H9 (cell line): ENCODE data around the gene ADAMTS2. TPM values are rescaled to one million over a fixed set of nuclear protein-coding genes. Genes with fewer than 3 reads are reported as not detected.

Experiments used
- DNase-seq: peaks from one replicate; pipeline ENCODE4 v3.0.0-alpha.2; 2017
- H2AFZ ChIP-seq: one replicate; pipeline ENCODE4 v1.6.1; 2013; ENCODE audit warnings: mild to moderate bottlenecking, low read length, control low read depth, moderate library complexity
- H2AK5ac ChIP-seq: 2 replicates; pipeline ENCODE4 v1.6.1; 2013; ENCODE audit warnings: low read length, control low read depth, mixed read lengths; ENCODE audit not compliant: insufficient read length
- H2BK120ac ChIP-seq: one replicate; pipeline ENCODE4 v1.6.1; 2013; ENCODE audit warnings: low read depth, mild to moderate bottlenecking, low read length, control low read depth, inconsistent platforms; ENCODE audit not compliant: poor library complexity, severe bottlenecking
- H2BK12ac ChIP-seq: 2 replicates; pipeline ENCODE4 v1.6.1; 2013; ENCODE audit warnings: low read length, control low read depth, mixed read lengths, low read depth; ENCODE audit not compliant: insufficient read length
- H2BK15ac ChIP-seq: 2 replicates; pipeline ENCODE4 v1.6.1; 2013; ENCODE audit warnings: low read depth, low read length, control low read depth
- H2BK20ac ChIP-seq: one replicate; pipeline ENCODE4 v1.6.1; 2013; ENCODE audit warnings: low read depth, mild to moderate bottlenecking, low read length, control low read depth, inconsistent platforms; ENCODE audit not compliant: poor library complexity, severe bottlenecking
- H2BK5ac ChIP-seq: 2 replicates; pipeline ENCODE4 v1.6.1; 2013; ENCODE audit warnings: low read length, control low read depth, mixed read lengths; ENCODE audit not compliant: insufficient read length
- H3K14ac ChIP-seq: 2 replicates; pipeline ENCODE4 v1.6.1; 2013; ENCODE audit warnings: low read length, control low read depth; ENCODE audit not compliant: insufficient read depth
- H3K18ac ChIP-seq: 2 replicates; pipeline ENCODE4 v1.6.1; 2013; ENCODE audit warnings: low read depth, mild to moderate bottlenecking, mixed read lengths, low read length, control low read depth; ENCODE audit not compliant: insufficient read length
- H3K23ac ChIP-seq: 2 replicates; pipeline ENCODE4 v1.6.1; 2013; ENCODE audit warnings: low read length, control low read depth, mixed read lengths, low read depth; ENCODE audit not compliant: insufficient read length
- H3K23me2 ChIP-seq: 2 replicates; pipeline ENCODE4 v1.6.1; 2013; ENCODE audit warnings: low read depth, mild to moderate bottlenecking, mixed read lengths, low read length, control low read depth; ENCODE audit not compliant: insufficient read length, poor library complexity, severe bottlenecking
- H3K27ac ChIP-seq: 2 replicates; pipeline ENCODE4 v1.5.1; 2013; ENCODE audit warnings: low read length, control low read depth, mixed read lengths, low read depth; ENCODE audit not compliant: insufficient read length
- H3K27me3 ChIP-seq: 2 replicates; pipeline ENCODE4 v1.6.1; 2013; ENCODE audit warnings: low read length, control low read depth, inconsistent platforms; ENCODE audit not compliant: insufficient read depth
- H3K4ac ChIP-seq: 2 replicates; pipeline ENCODE4 v1.6.1; 2013; ENCODE audit warnings: low read depth, mild to moderate bottlenecking, control low read depth, inconsistent platforms, low read length, moderate library complexity
- H3K4me1 ChIP-seq: 2 replicates; pipeline ENCODE4 v1.6.1; 2013; ENCODE audit warnings: low read length, control low read depth, inconsistent platforms; ENCODE audit not compliant: insufficient read depth
- H3K4me2 ChIP-seq: 2 replicates; pipeline ENCODE4 v1.6.1; 2013; ENCODE audit warnings: low read length, control low read depth, mixed read lengths; ENCODE audit not compliant: insufficient read length, insufficient read depth
- H3K56ac ChIP-seq: 2 replicates; pipeline ENCODE4 v1.6.1; 2013; ENCODE audit warnings: low read depth, mild to moderate bottlenecking, mixed read lengths, low read length, control low read depth; ENCODE audit not compliant: insufficient read length
- H3K79me1 ChIP-seq: 2 replicates; pipeline ENCODE4 v1.6.1; 2013; ENCODE audit warnings: low read depth, mild to moderate bottlenecking, moderate library complexity, low read length, control low read depth, inconsistent platforms; ENCODE audit not compliant: insufficient read depth, poor library complexity, severe bottlenecking
- H3K79me2 ChIP-seq: 2 replicates; pipeline ENCODE4 v1.6.1; 2013; ENCODE audit warnings: low read length, control low read depth, inconsistent platforms; ENCODE audit not compliant: insufficient read depth
- H3K9ac ChIP-seq: 2 replicates; pipeline ENCODE4 v1.6.1; 2013; ENCODE audit warnings: low read length, control low read depth, mixed read lengths; ENCODE audit not compliant: insufficient read length; ENCODE audit errors: extremely low read depth
- H3K9me3 ChIP-seq: one replicate; pipeline ENCODE4 v1.6.1; 2013; ENCODE audit warnings: low read depth, low read length, inconsistent platforms; ENCODE audit not compliant: control insufficient read depth
- H3T11ph ChIP-seq: one replicate; pipeline ENCODE4 v1.6.1; 2013; ENCODE audit warnings: mild to moderate bottlenecking, low read length, control low read depth, inconsistent platforms
- H4K20me1 ChIP-seq: one replicate; pipeline ENCODE4 v1.6.1; 2013; ENCODE audit not compliant: control insufficient read depth, insufficient read length, insufficient read depth
- H4K5ac ChIP-seq: 2 replicates; pipeline ENCODE4 v1.6.1; 2013; ENCODE audit warnings: low read depth, mild to moderate bottlenecking, mixed read lengths, low read length, control low read depth; ENCODE audit not compliant: insufficient read length
- H4K8ac ChIP-seq: replicated peaks from 2 replicates; pipeline ENCODE4 v1.6.1; 2013; ENCODE audit warnings: low read length, control low read depth, mixed read lengths, low read depth; ENCODE audit not compliant: insufficient read length
- H4K91ac ChIP-seq: 2 replicates; pipeline ENCODE4 v1.6.1; 2013; ENCODE audit warnings: low read depth, mild to moderate bottlenecking, moderate library complexity, mixed read lengths, low read length, control low read depth; ENCODE audit not compliant: insufficient read length
- H3K27ac Mint-ChIP-seq, 3 experiments: 2 replicates in 2 of 3; 3 replicates in 1 of 3; pipeline ENCODE4 v1.8.0; 2020 to 2021; ENCODE audit warnings: mixed read lengths in 3 of 3, mild to moderate bottlenecking in 1 of 3, moderate library complexity in 1 of 3
- H3K27me3 Mint-ChIP-seq: 2 replicates; pipeline ENCODE4 v1.8.0; 2021; ENCODE audit warnings: low read depth, mild to moderate bottlenecking, moderate library complexity, mixed read lengths
- H3K36me3 Mint-ChIP-seq, 3 experiments: 2 replicates in 2 of 3; 3 replicates in 1 of 3; pipeline ENCODE4 v1.8.0; 2020 to 2021; ENCODE audit warnings: low read depth in 3 of 3, mixed read lengths in 3 of 3; ENCODE audit not compliant: insufficient read depth in 1 of 3
- H3K4me1 Mint-ChIP-seq, 2 experiments: 2 replicates each; pipeline ENCODE4 v1.8.0; 2020; ENCODE audit warnings: mixed read lengths in 2 of 2
- H3K4me3 Mint-ChIP-seq, 2 experiments: 2 replicates in 1 of 2; 3 replicates in 1 of 2; pipeline ENCODE4 v1.8.0; 2020 to 2021; ENCODE audit warnings: mild to moderate bottlenecking in 2 of 2, mixed read lengths in 2 of 2, moderate library complexity in 1 of 2
- H3K9me3 Mint-ChIP-seq, 2 experiments: 2 replicates in 1 of 2; 3 replicates in 1 of 2; pipeline ENCODE4 v1.8.0; 2020; ENCODE audit warnings: mild to moderate bottlenecking in 2 of 2, mixed read lengths in 2 of 2, moderate library complexity in 1 of 2
- CTCF ChIP-seq: fragments of 200-600 bp; sonication (generic); conservative IDR thresholded peaks from 3 replicates; pipeline ENCODE4 v1.8.0; 2021; ENCODE audit warnings: antibody characterized with exemption, mild to moderate bottlenecking
- WGBS: extraction: QIAGEN DNeasy Blood & Tissue Kit; methylation state at CpG from one replicate; pipeline ENCODE4 v1.1.7; 2013; ENCODE audit warnings: missing lambda C conversion rate, low lambda C conversion rate, mixed read lengths; ENCODE audit not compliant: insufficient read length; ENCODE audit errors: extremely low coverage; 5-methylcytosine and 5-hydroxymethylcytosine counted together
- total RNA-seq: library from RNA; stranded (reverse); gene quantifications from 2 replicates; pipeline ENCODE4 v1.2.1, GENCODE V29; 2021

The ADAMTS2 gene
- total RNA-seq, 1 experiment from 2014 or later = 5.4 TPM

- no peak overlapping the region for H3K4ac ChIP-seq
These were observed 195.2 kb downstream of the ADAMTS2 start for GRCh38 chr5:179150011-179150410.

More at GRCh38 chr5:179150011-179150410, 195.2 kb downstream of the ADAMTS2 start:
- no peak overlapping the region for H3K27ac Mint-ChIP-seq
- H3K4me3 Mint-ChIP-seq = no peak overlapping the region
- peaks cover 0 to 4% (median 0%) of the 10 kb centered on the region in 3 experiments; a peak in 1 of 7 replicates for H3K36me3 Mint-ChIP-seq
- Histone ChIP-seq H3K4me1 (no peaks in the 10 kb centered on the region), H2BK120ac (no peak overlapping the region), H3K27me3 (no peaks in the 10 kb centered on the region), H2AFZ (no peak overlapping the region), H4K91ac (no peak overlapping the region), H3K79me1 (no peaks in the 10 kb centered on the region), H2AK5ac (no peak overlapping the region), H2BK12ac (no peak overlapping the region), H2BK5ac (no peak overlapping the region), H4K5ac (no peak overlapping the region), H3K79me2 (no peaks in the 10 kb centered on the region), H4K20me1 (no peaks in the 10 kb centered on the region), H3K14ac (no peak overlapping the region), H2BK15ac (no peak overlapping the region), H3K56ac (no peak overlapping the region), H3K23me2 (no peaks in the 10 kb centered on the region), H3K23ac (no peak overlapping the region), H3K18ac (no peak overlapping the region), H3K27ac (no peak overlapping the region), H3T11ph (no peak overlapping the region), H2BK20ac (no peak overlapping the region), H3K4me2 (no peak overlapping the region), H3K9ac (no peak overlapping the region), H3K9me3 (no peaks in the 10 kb centered on the region), H4K8ac (no peak overlapping the region)
- no peak for TF ChIP-seq CTCF
- no peak for DNase-seq
- H3K27me3 Mint-ChIP-seq = peaks cover 7% of the 10 kb centered on the region
- H3K4me1 Mint-ChIP-seq = no peaks in the 10 kb centered on the region
- no peaks in the 10 kb centered on the region; a peak in 2 of 5 replicates for H3K9me3 Mint-ChIP-seq
- WGBS = no CpG with 5 or more reads among the region's 7 CpGs
